ENCODE data around the gene ACSM4.

DNA sequence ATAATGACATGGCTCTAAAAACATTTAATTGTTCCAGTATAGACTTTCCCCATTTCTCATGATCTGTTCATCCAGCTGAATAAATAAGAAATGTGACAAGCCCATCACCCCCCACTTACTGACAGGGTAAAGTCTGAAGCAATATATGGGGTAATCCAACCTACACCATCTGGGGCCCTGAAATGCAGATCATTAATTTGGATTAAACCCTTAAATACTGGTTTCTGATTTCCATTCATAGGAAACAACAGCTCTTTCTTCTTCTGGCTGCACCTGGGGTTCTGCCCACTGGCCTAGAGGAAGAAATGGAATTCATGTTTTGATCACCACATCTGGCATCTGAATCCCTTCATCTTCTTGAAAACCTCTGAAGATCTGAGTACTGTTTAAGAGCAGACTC lies 39.3 kb upstream of the ACSM4 start:
- TF ChIP-seq, protein P1, sequence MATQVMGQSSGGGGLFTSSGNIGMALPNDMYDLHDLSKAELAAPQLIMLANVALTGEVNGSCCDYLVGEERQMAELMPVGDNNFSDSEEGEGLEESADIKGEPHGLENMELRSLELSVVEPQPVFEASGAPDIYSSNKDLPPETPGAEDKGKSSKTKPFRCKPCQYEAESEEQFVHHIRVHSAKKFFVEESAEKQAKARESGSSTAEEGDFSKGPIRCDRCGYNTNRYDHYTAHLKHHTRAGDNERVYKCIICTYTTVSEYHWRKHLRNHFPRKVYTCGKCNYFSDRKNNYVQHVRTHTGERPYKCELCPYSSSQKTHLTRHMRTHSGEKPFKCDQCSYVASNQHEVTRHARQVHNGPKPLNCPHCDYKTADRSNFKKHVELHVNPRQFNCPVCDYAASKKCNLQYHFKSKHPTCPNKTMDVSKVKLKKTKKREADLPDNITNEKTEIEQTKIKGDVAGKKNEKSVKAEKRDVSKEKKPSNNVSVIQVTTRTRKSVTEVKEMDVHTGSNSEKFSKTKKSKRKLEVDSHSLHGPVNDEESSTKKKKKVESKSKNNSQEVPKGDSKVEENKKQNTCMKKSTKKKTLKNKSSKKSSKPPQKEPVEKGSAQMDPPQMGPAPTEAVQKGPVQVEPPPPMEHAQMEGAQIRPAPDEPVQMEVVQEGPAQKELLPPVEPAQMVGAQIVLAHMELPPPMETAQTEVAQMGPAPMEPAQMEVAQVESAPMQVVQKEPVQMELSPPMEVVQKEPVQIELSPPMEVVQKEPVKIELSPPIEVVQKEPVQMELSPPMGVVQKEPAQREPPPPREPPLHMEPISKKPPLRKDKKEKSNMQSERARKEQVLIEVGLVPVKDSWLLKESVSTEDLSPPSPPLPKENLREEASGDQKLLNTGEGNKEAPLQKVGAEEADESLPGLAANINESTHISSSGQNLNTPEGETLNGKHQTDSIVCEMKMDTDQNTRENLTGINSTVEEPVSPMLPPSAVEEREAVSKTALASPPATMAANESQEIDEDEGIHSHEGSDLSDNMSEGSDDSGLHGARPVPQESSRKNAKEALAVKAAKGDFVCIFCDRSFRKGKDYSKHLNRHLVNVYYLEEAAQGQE (IDR thresholded peaks at IDR 0.05; ENCODE audit: low read depth, low read length): no peak
- no peak for TF ChIP-seq POLR2AphosphoS5 (IDR thresholded peaks at IDR 0.05; ENCODE audit: low read depth, low read length)
- no peak for TF ChIP-seq FOXM1 (IDR thresholded peaks at IDR 0.05; ENCODE audit: low read depth)

Measured in SK-N-SH (cell line).